ENCODE results near the gene PEMT. TPM values are rescaled to one million over a fixed set of nuclear protein-coding genes. Genes with fewer than 3 reads are reported as not detected.
"Not testable (repeated sequence)": the region's sequence is repeated elsewhere in the genome, so short reads cannot be mapped to it uniquely, and the experiment has no call there.

Gene PEMT
- total RNA-seq, 4 donors from 2014 or later: 52.5 to 76.1 (median 62.6) TPM

DNA sequence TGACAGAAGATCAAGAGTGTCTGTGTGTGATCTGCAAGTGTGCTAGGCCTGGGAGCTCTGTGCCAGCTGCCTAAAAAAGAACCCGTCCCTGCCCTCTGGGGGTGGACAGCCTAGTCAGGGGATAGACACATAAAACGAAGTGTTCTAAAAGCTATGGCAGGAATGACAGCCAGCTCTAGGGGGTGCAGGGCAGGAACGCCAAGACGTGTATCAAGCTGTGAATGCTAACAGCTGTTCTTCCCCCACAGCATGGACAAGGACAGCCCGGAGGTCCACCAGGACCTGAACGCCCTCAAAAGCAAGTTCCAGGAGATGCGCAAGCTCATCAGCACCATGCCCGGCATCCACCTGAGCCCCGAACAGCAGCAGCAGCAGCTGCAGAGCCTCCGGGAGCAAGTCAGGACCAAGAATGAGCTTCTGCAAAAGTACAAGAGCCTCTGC, 100.5 kb downstream of the PEMT start:
- H3K9me3 ChIP-seq: no peaks in the 10 kb centered on the region
- H3K4me3 ChIP-seq (replicated peaks in 1 of 3): no peak overlapping the region
- H3K27ac ChIP-seq: no peak overlapping the region
- 84 to 97% methylated on average over 10 of the region's 10 CpGs for whole genome bisulfite sequencing, 2 donors
- intact Hi-C loops (cut with DNase I): no loop called here
- TF ChIP-seq, protein P1, sequence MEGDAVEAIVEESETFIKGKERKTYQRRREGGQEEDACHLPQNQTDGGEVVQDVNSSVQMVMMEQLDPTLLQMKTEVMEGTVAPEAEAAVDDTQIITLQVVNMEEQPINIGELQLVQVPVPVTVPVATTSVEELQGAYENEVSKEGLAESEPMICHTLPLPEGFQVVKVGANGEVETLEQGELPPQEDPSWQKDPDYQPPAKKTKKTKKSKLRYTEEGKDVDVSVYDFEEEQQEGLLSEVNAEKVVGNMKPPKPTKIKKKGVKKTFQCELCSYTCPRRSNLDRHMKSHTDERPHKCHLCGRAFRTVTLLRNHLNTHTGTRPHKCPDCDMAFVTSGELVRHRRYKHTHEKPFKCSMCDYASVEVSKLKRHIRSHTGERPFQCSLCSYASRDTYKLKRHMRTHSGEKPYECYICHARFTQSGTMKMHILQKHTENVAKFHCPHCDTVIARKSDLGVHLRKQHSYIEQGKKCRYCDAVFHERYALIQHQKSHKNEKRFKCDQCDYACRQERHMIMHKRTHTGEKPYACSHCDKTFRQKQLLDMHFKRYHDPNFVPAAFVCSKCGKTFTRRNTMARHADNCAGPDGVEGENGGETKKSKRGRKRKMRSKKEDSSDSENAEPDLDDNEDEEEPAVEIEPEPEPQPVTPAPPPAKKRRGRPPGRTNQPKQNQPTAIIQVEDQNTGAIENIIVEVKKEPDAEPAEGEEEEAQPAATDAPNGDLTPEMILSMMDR (IDR thresholded peaks at IDR 0.05): no peak
- TF ChIP-seq POLR2A (IDR thresholded peaks at IDR 0.05): no peak
- peaks cover 5 to 13% of the 10 kb centered on the region in 2 donors for H3K4me1 ChIP-seq
- no peaks in the 10 kb centered on the region for H3K27me3 ChIP-seq
- DNase-seq: no peak
- peaks cover 26 to 28% of the 10 kb centered on the region in 2 donors for H3K36me3 ChIP-seq

- 50% methylated on average over 2 of the region's 2 CpGs for WGBS, 2 donors
- H3K4me3 ChIP-seq (replicated peaks in 1 of 3): no peak overlapping the region
- H3K27me3 ChIP-seq: no peaks in the 10 kb centered on the region
- H3K4me1 ChIP-seq: peaks cover 0 to 2% of the 10 kb centered on the region in 2 donors
- intact Hi-C loops (cut with DNase I): no loop called here
- peaks cover 16 to 21% of the 10 kb centered on the region in 2 donors for H3K36me3 ChIP-seq
- DNase-seq: no peak
- TF ChIP-seq, protein P1 (IDR thresholded peaks at IDR 0.05): no peak
- no peak for TF ChIP-seq POLR2A (IDR thresholded peaks at IDR 0.05)
- no peaks in the 10 kb centered on the region for H3K9me3 ChIP-seq
- no peak overlapping the region for H3K27ac ChIP-seq
Measured at GRCh38 chr17:17487998-17488397, 103.5 kb downstream of the PEMT start.

- H3K4me1 ChIP-seq; intact Hi-C loops (cut with DNase I); DNase-seq; H3K9me3 ChIP-seq; H3K27ac ChIP-seq; H3K27me3 ChIP-seq; H3K4me3 ChIP-seq (replicated peaks in 1 of 3): not testable (repeated sequence)
- H3K36me3 ChIP-seq: peaks cover 8 to 11% of the 10 kb centered on the region in 2 donors
- 81% methylated on average over 4 of the region's 23 CpGs; no CpG with 5 or more reads in 1 of the 2 donors for WGBS, 2 donors
Measured at GRCh38 chr17:17486416-17486815, 105.1 kb downstream of the PEMT start.

DNA sequence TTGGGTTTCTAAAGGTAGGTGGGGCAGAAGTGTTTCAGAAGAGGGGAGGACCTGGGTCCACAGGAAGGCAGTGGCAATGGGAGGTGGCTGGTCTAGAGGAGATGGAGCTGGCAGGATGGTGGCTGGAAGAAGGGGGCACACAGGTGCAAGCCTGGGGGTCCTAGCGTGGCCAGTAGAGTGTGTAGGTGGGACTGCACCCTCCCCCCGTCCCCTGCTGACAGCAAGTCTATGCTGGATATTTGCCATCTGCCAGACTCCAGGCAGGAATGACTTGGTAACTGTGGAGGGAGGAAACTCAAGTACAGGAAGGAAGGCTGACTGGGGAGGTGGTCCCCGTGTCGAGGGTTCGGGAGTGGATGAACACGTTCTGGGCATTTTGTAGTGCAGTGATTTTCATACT, 106.1 kb downstream of the PEMT start:
- H3K4me3 ChIP-seq (replicated peaks in 1 of 3): no peak overlapping the region
- no peaks in the 10 kb centered on the region for H3K27me3 ChIP-seq
- WGBS, 2 donors: 84 to 86% methylated on average over 6 of the region's 6 CpGs
- no peak for DNase-seq
- TF ChIP-seq, protein P1 (IDR thresholded peaks at IDR 0.05): no peak
- no peak for TF ChIP-seq POLR2A (IDR thresholded peaks at IDR 0.05)
- H3K4me1 ChIP-seq: peaks cover 0 to 4% of the 10 kb centered on the region in 2 donors
- intact Hi-C loops (cut with DNase I): no loop called here
- no peaks in the 10 kb centered on the region for H3K9me3 ChIP-seq
- peaks cover 6 to 8% of the 10 kb centered on the region in 2 donors for H3K36me3 ChIP-seq
- no peak overlapping the region for H3K27ac ChIP-seq

DNA sequence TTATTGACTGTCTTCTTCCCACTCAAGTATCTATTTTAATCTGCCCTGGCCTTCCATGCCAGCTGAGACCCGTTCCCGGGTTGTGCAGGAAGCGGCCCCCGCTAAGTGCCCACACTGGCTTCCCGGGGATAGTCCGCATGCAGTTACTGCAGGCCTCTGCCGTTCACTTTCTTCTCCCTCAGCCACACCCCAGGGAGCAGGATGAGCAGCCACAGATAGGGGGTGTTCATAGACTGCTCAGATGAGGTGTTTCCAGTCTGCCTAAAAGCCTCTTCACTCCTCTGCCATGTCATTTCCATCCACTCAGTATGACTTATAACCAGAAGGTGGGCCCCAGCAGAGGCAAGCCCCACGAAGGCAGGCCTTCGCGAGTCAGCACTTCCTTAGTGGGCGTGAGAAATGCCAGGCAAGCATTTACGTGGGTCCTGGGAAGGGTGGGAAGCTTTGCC, 107.0 kb downstream of the PEMT start:
- no peaks in the 10 kb centered on the region for H3K27me3 ChIP-seq
- no peak for DNase-seq
- WGBS, 2 donors: 69 to 76% methylated on average over 12 of the region's 12 CpGs
- no peaks in the 10 kb centered on the region for H3K9me3 ChIP-seq
- no peak overlapping the region for H3K27ac ChIP-seq
- no peak for TF ChIP-seq POLR2A (IDR thresholded peaks at IDR 0.05)
- TF ChIP-seq, protein P1 (IDR thresholded peaks at IDR 0.05): no peak
- peaks cover 8 to 10% of the 10 kb centered on the region in 2 donors for H3K4me1 ChIP-seq
- intact Hi-C loops (cut with DNase I): no loop called here
- H3K36me3 ChIP-seq: peaks cover 6 to 8% of the 10 kb centered on the region in 2 donors
- no peak overlapping the region for H3K4me3 ChIP-seq (replicated peaks in 1 of 3)
